ENCODE results near the gene FGF18. TPM values are rescaled to one million over a fixed set of nuclear protein-coding genes. Genes with fewer than 3 reads are reported as not detected.

The FGF18 gene
- total and polyA plus RNA-seq, 4 experiments from 2014 or later: 0.09 to 0.32 (median 0.17) TPM; not detected in 1

- ChIA-PET POLR2A (ENCODE audit: partially characterized antibody) (no interaction called here), CTCF (ENCODE audit: partially characterized antibody) (interaction anchor here (1.8 kb wide), 1 partner anchor 14 kb away, joined by 5 read pairs; no protein-coding TSS in a partner anchor)
- intact Hi-C loops (cut with micrococcal nuclease): no loop called here
- no peak for DNase-seq
- Mint-ChIP-seq H3K4me1 (no peaks in the 10 kb centered on the region), H3K36me3 (no peaks in the 10 kb centered on the region), H3K4me3 (no peak overlapping the region), H3K27me3 (peaks cover 0 to 11% of the 10 kb centered on the region in 2 donors), H3K27ac (no peak overlapping the region), H3K9me3 (no peaks in the 10 kb centered on the region)
- Histone ChIP-seq H3K27me3 (ENCODE audit: insufficient read depth, low read length) (no peaks in the 10 kb centered on the region), H3K4me1 (ENCODE audit: insufficient read depth, low read length) (no peaks in the 10 kb centered on the region), H3K27ac (ENCODE audit: low read depth, low read length) (no peak overlapping the region), H3K36me3 (ENCODE audit: insufficient read depth, low read length) (no peaks in the 10 kb centered on the region), H3K4me3 (ENCODE audit: low read length in 2 of 2) (no peak overlapping the region), H3K9me3 (ENCODE audit: control insufficient read depth in 1 of 2, low read length in 2 of 2) (no peaks in the 10 kb centered on the region)
These were observed 78.7 kb downstream of the FGF18 start for GRCh38 chr5:171498166-171498565.

- CTCF ChIA-PET (ENCODE audit: partially characterized antibody): interaction anchor here (1.8 kb wide), 1 partner anchor 15 kb away, joined by 5 read pairs; no protein-coding TSS in a partner anchor
- Histone ChIP-seq H3K9me3 (ENCODE audit: control insufficient read depth in 1 of 2, low read length in 2 of 2) (no peaks in the 10 kb centered on the region), H3K4me1 (ENCODE audit: insufficient read depth, low read length) (no peaks in the 10 kb centered on the region), H3K27ac (ENCODE audit: low read depth, low read length) (no peak overlapping the region), H3K27me3 (ENCODE audit: insufficient read depth, low read length) (no peaks in the 10 kb centered on the region), H3K4me3 (ENCODE audit: low read length in 2 of 2) (no peak overlapping the region), H3K36me3 (ENCODE audit: insufficient read depth, low read length) (no peaks in the 10 kb centered on the region)
- POLR2A ChIA-PET (ENCODE audit: partially characterized antibody): no interaction called here
- intact Hi-C loops (cut with micrococcal nuclease): no loop called here
- Mint-ChIP-seq H3K4me1 (peaks cover 0 to under 1% (median 0%) of the 10 kb centered on the region in 4 donors), H3K27me3 (peaks cover 0 to 5% of the 10 kb centered on the region in 2 donors), H3K27ac (no peak overlapping the region), H3K36me3 (no peaks in the 10 kb centered on the region), H3K4me3 (no peak overlapping the region), H3K9me3 (no peaks in the 10 kb centered on the region)
- DNase-seq: no peak
These were observed 80.2 kb downstream of the FGF18 start for GRCh38 chr5:171499611-171500010.

- no peaks in the 10 kb centered on the region for H3K4me1 ChIP-seq (ENCODE audit: insufficient read depth, low read length)
- Mint-ChIP-seq H3K9me3 (no peaks in the 10 kb centered on the region), H3K36me3 (no peaks in the 10 kb centered on the region), H3K4me3 (no peak overlapping the region), H3K4me1 (peaks cover 0 to 3% (median 0%) of the 10 kb centered on the region in 4 donors), H3K27me3 (peaks cover 1 to 7% of the 10 kb centered on the region in 2 donors), H3K27ac (no peak overlapping the region)
- POLR2A ChIA-PET (ENCODE audit: partially characterized antibody): no interaction called here
- no peak for DNase-seq
- intact Hi-C loops (cut with micrococcal nuclease): no loop called here
- no peaks in the 10 kb centered on the region for H3K27me3 ChIP-seq (ENCODE audit: insufficient read depth, low read length)
- no peak overlapping the region for H3K27ac ChIP-seq (ENCODE audit: low read depth, low read length)
- no peaks in the 10 kb centered on the region for H3K9me3 ChIP-seq (ENCODE audit: control insufficient read depth in 1 of 2, low read length in 2 of 2)
- no peak overlapping the region for H3K4me3 ChIP-seq (ENCODE audit: low read length in 2 of 2)
- no peaks in the 10 kb centered on the region for H3K36me3 ChIP-seq (ENCODE audit: insufficient read depth, low read length)
- CTCF ChIA-PET (ENCODE audit: partially characterized antibody): no interaction called here
These were observed 86.1 kb downstream of the FGF18 start for GRCh38 chr5:171505473-171506043.

GRCh38 chr5:171506951-171507350 lies 87.5 kb downstream of the FGF18 start:
- no peaks in the 10 kb centered on the region for H3K9me3 Mint-ChIP-seq
- no peak for DNase-seq
- H3K27ac ChIP-seq (ENCODE audit: low read depth, low read length): no peak overlapping the region
- H3K27me3 Mint-ChIP-seq: peaks cover 2 to 5% of the 10 kb centered on the region in 2 donors
- H3K4me1 Mint-ChIP-seq: peaks cover 0 to 3% (median 0%) of the 10 kb centered on the region in 4 donors
- no peaks in the 10 kb centered on the region for H3K4me1 ChIP-seq (ENCODE audit: insufficient read depth, low read length)
- H3K36me3 ChIP-seq (ENCODE audit: insufficient read depth, low read length): no peaks in the 10 kb centered on the region
- no peaks in the 10 kb centered on the region for H3K36me3 Mint-ChIP-seq
- CTCF ChIA-PET (ENCODE audit: partially characterized antibody): no interaction called here
- H3K27ac Mint-ChIP-seq: no peak overlapping the region
- no peak overlapping the region for H3K4me3 ChIP-seq (ENCODE audit: low read length in 2 of 2)
- H3K4me3 Mint-ChIP-seq: no peak overlapping the region
- H3K27me3 ChIP-seq (ENCODE audit: insufficient read depth, low read length): no peaks in the 10 kb centered on the region
- POLR2A ChIA-PET (ENCODE audit: partially characterized antibody): no interaction called here
- no peaks in the 10 kb centered on the region for H3K9me3 ChIP-seq (ENCODE audit: control insufficient read depth in 1 of 2, low read length in 2 of 2)
- intact Hi-C loops (cut with micrococcal nuclease): no loop called here

Small RNAs within 50 kb of the gene (microRNA-seq; reads per million reads assigned to microRNA genes)
- gene MIR3912 (ENCODE audit: borderline microRNAs expressed, borderline number of aligned reads, borderline replicate concordance): 2.4 reads per million, percentile 3 among the genes with 10 or more reads in this experiment

Other genes starting within 250 kb of the FGF18 start
- gene TLX3, start 110.4 kb upstream of the FGF18 start, total RNA-seq: not detected
- gene TLX3, start 110.4 kb upstream of the FGF18 start, polyA plus RNA-seq: not detected
- 100 to 1,000 TPM; 857 to 892 TPM for gene NPM1, start 31.8 kb upstream of the FGF18 start, total RNA-seq
- gene NPM1, start 31.8 kb upstream of the FGF18 start, polyA plus RNA-seq: 100 to 1,000 TPM; 595 to 777 TPM

All from CD4-positive, alpha-beta memory T cell (primary cell).